Esophagus muscularis mucosa (tissue), 4 donors: ENCODE results near the gene HIC1.

Source experiments
- CTCF ChIP-seq, 3 experiments: fragments of 200-600 bp in 2 of 3; fragments of 450-650 bp in 1 of 3; sonication (generic) in 2 of 3; IDR thresholded peaks; one replicate each; pipeline ENCODE4 v1.5.1; 2017 to 2019; ENCODE audit warnings: antibody characterized with exemption in 3 of 3, mild to moderate bottlenecking in 2 of 3, moderate library complexity in 1 of 3
- EP300 ChIP-seq: sonication (generic); formaldehyde crosslinking; IDR thresholded peaks from one replicate; pipeline ENCODE4 v1.6.1; 2017; ENCODE audit warnings: antibody characterized with exemption
- POLR2A ChIP-seq: fragments of 450-650 bp; IDR thresholded peaks from one replicate; pipeline ENCODE4 v1.6.1; 2017; ENCODE audit warnings: antibody characterized with exemption, moderate library complexity, mild to moderate bottlenecking, low read depth

GRCh38 chr17:2081564-2081963 lies 26.7 kb downstream of the HIC1 start:
- TF ChIP-seq POLR2A, result no peak
- no peak for TF ChIP-seq EP300
- TF ChIP-seq CTCF (IDR thresholded peaks at IDR 0.05), result no peak
